Measurements from ENCODE around the gene RPEL1. TPM values are rescaled to one million over a fixed set of nuclear protein-coding genes. Genes with fewer than 3 reads are reported as not detected.

Gene RPEL1
- polyA plus RNA-seq, 2 of the 4 experiments (the other 2 are of a cell fraction), result 0.12 to 0.13 TPM

- TF ChIP-seq HMGXB4 (CRISPR knock-in tag; IDR thresholded peaks at IDR 0.05; ENCODE audit: borderline replicate concordance) (no peak), ZSCAN20 (CRISPR knock-in tag; IDR thresholded peaks at IDR 0.05) (no peak)
Observed at GRCh38 chr10:103225939-103226338, 19.7 kb upstream of the RPEL1 start (continued).

- ChIA-PET CTCF (interaction anchor here (0.8 to 5.4 kb wide), 8 partner anchors 12 to 309 kb away, joined by 3 to 41 read pairs (median 6); partner anchors contain the start of genes CNNM2, NT5C2 and RPEL1), POLR2A (interaction anchor here (3.0 kb wide), 1 partner anchor 35 kb away, joined by 13 read pairs; the partner anchor contains the start of gene NT5C2)
- 0 out of 3 replicates have a peak, but pooled peaks cover 5% of the 10 kb centered on the region for H3K9me3 ChIP-seq
- no peak overlapping the region for H3K4me3 ChIP-seq
- FAIRE-seq, result no peak
- no peak for TF ChIP-seq ATOH8 (CRISPR knock-in tag; IDR thresholded peaks at IDR 0.05; ENCODE audit: low read depth)
- no peak for TF ChIP-seq ZNF302 (CRISPR knock-in tag; IDR thresholded peaks at IDR 0.05)
- TF ChIP-seq FOSL2 (IDR thresholded peaks at IDR 0.05), result no peak
- TF ChIP-seq FOSL2 (CRISPR knock-in tag; IDR thresholded peaks at IDR 0.05), result peak; percentile 28; the same call in 1 of the 2 replicates
- no peak for TF ChIP-seq RNF2 (IDR thresholded peaks at IDR 0.05; ENCODE audit: borderline replicate concordance, low read depth)
- peaks cover 50% of the 10 kb centered on the region for H3K4me1 ChIP-seq
- WGBS (ENCODE audit: missing lambda C conversion rate), result 78% methylated on average over 1 of the region's 1 CpG
- no peak overlapping the region for H3K4me2 ChIP-seq
- H3K27ac ChIP-seq, result peak overlapping the region; percentile 93 to 96
- no peak for ATAC-seq
- no peak for DNase-seq (ENCODE audit: low read depth in 1 of 2, low spot score in 1 of 2)
Observed at GRCh38 chr10:103227416-103227815, 18.3 kb upstream of the RPEL1 start.

GRCh38 chr10:103231047-103231551, 14.6 kb upstream of the RPEL1 start:
- Histone ChIP-seq H3K9me3 (no peaks in the 10 kb centered on the region), H3K27ac (peak overlapping the region; percentile 93 to 96), H3K4me3 (no peak overlapping the region), H3K4me2 (peak overlapping the region; percentile 65), H3K4me1 (peaks cover 74% of the 10 kb centered on the region)
- FAIRE-seq, result peak; percentile 98
- peak; percentile 92 for ATAC-seq
- WGBS (ENCODE audit: missing lambda C conversion rate), result 0% methylated on average over 4 of the region's 4 CpGs
- peak; percentile 57 to 96 for DNase-seq (ENCODE audit: low read depth in 1 of 2, low spot score in 1 of 2)
- POLR2A ChIA-PET, result interaction anchor here (0.6 to 3.4 kb wide), 13 partner anchors 8 to 313 kb away, joined by 3 to 60 read pairs (median 4); partner anchors contain the start of genes CNNM2, INA and NT5C2
- CTCF ChIA-PET, result interaction anchor here (0.7 to 5.4 kb wide), 9 partner anchors 9 to 104 kb away, joined by 3 to 41 read pairs (median 3); partner anchors contain the start of gene NT5C2
- TF ChIP-seq GATA3 (IDR thresholded peaks at IDR 0.05; ENCODE audit: borderline replicate concordance), result peak; percentile 92
- peak; percentile 83 to 94; a peak in 4 of 5 replicates for TF ChIP-seq EP300 (IDR thresholded peaks at IDR 0.05)
- TF ChIP-seq CEBPB (IDR thresholded peaks at IDR 0.05), result peak; percentile 70 to 89; a peak in 3 of 4 replicates
- peak; percentile 89; the same call in 2 of the 3 replicates for TF ChIP-seq BCL3 (IDR thresholded peaks at IDR 0.05)
- TF ChIP-seq CBX8 (IDR thresholded peaks at IDR 0.05), result no peak
- no peak for TF ChIP-seq ATOH8 (CRISPR knock-in tag; IDR thresholded peaks at IDR 0.05; ENCODE audit: low read depth)
- TF ChIP-seq JUN (IDR thresholded peaks at IDR 0.05), result peak; percentile 92 to 95
- TF ChIP-seq HDAC2 (IDR thresholded peaks at IDR 0.05), result no peak
- TF ChIP-seq HEYL (CRISPR knock-in tag; IDR thresholded peaks at IDR 0.05), result no peak
- no peak for TF ChIP-seq NFE2L2 (conservative IDR thresholded peaks at IDR 0.05; ENCODE audit: low read length)
- TF ChIP-seq KDM1A (IDR thresholded peaks at IDR 0.05; ENCODE audit: low read depth), result no peak
- no peak for TF ChIP-seq MYC (IDR thresholded peaks at IDR 0.05; ENCODE audit: borderline replicate concordance, low read length)
- peak; percentile 32 to 50; a peak in 4 of 5 replicates for TF ChIP-seq RAD21 (conservative IDR thresholded peaks at IDR 0.05 in 1 of 2, IDR thresholded peaks at IDR 0.05 in 1 of 2)
- no peak for TF ChIP-seq CHD2 (IDR thresholded peaks at IDR 0.05; ENCODE audit: low read length, partially characterized antibody)
- peak; percentile 65 for TF ChIP-seq JUNB (IDR thresholded peaks at IDR 0.05)
- TF ChIP-seq PBX3 (IDR thresholded peaks at IDR 0.05), result no peak
- no peak for TF ChIP-seq ELK1 (IDR thresholded peaks at IDR 0.05; ENCODE audit: low read depth, low read length)
- TF ChIP-seq HOXB13 (CRISPR knock-in tag; IDR thresholded peaks at IDR 0.05; ENCODE audit: low read depth), result no peak; the same call in 1 of the 2 replicates
